ENCODE results near the gene NECTIN2. TPM values are rescaled to one million over a fixed set of nuclear protein-coding genes. Genes with fewer than 3 reads are reported as not detected.
"Not testable (repeated sequence)": the region's sequence is repeated elsewhere in the genome, so short reads cannot be mapped to it uniquely, and the experiment has no call there.

NECTIN2 gene
- total and polyA plus RNA-seq, 3 experiments from 2014 or later: 0.22 to 0.66 (median 0.47) TPM

GRCh38 chr19:44913512-44914432 is 67.7 kb downstream of the NECTIN2 start:
- Mint-ChIP-seq H3K27ac (peak overlapping the region in 2 of 8 donors; percentile 27 to 93), H3K27me3 (peaks cover 22 to 34% of the 10 kb centered on the region in 2 donors), H3K4me3 (peak overlapping the region in 6 of 7 donors; percentile 46 to 93 (median 86))
- DNase-seq; H3K4me3 ChIP-seq (ENCODE audit: low read length); H3K27me3 ChIP-seq (ENCODE audit: insufficient read depth, low read length, poor library complexity, severe bottlenecking); H3K4me1 ChIP-seq (ENCODE audit: insufficient read depth, low read length); H3K4me1 Mint-ChIP-seq; H3K36me3 Mint-ChIP-seq; H3K9me3 ChIP-seq (ENCODE audit: low read length); H3K9me3 Mint-ChIP-seq; POLR2A ChIA-PET; H3K36me3 ChIP-seq (ENCODE audit: insufficient read depth, low read length): not testable (repeated sequence)
- CTCF ChIA-PET: interaction anchor here (3.2 kb wide), 1 partner anchor 11 kb away, joined by 11 read pairs; no protein-coding TSS in a partner anchor
- H3K27ac ChIP-seq (ENCODE audit: low read depth, low read length): peak overlapping the region; percentile 60

GRCh38 chr19:44914433-44915206 is 68.5 kb downstream of the NECTIN2 start, which contains the start of gene APOC1:
TSS of gene APOC1 (plus strand) at chr19:44914608. CDS start at chr19:44914892, 284 bp downstream.
- H3K36me3 Mint-ChIP-seq; POLR2A ChIA-PET; H3K27me3 ChIP-seq (ENCODE audit: insufficient read depth, low read length, poor library complexity, severe bottlenecking); H3K9me3 Mint-ChIP-seq; H3K36me3 ChIP-seq (ENCODE audit: insufficient read depth, low read length); H3K4me1 ChIP-seq (ENCODE audit: insufficient read depth, low read length); H3K9me3 ChIP-seq (ENCODE audit: low read length); H3K4me1 Mint-ChIP-seq: not testable (repeated sequence)
- peak; percentile 48 to 80 (median 68) for DNase-seq
- CTCF ChIA-PET: interaction anchor here (1.3 to 3.2 kb wide), 2 partner anchors 11 to 68 kb away, joined by 3 to 11 read pairs; partner anchors contain the start of gene NECTIN2
- peak within 1 kb of the TSS; percentile 66 for H3K4me3 ChIP-seq (ENCODE audit: low read length)
- peaks cover 22 to 34% of the 10 kb centered on the region in 2 donors for H3K27me3 Mint-ChIP-seq
- H3K4me3 Mint-ChIP-seq: peak within 1 kb of the TSS; percentile 55 to 93 (median 87)
- peak within 1 kb of the TSS; percentile 60 for H3K27ac ChIP-seq (ENCODE audit: low read depth, low read length)
- H3K27ac Mint-ChIP-seq: peak within 1 kb of the TSS in 5 of 8 donors; percentile 27 to 94 (median 57)

GRCh38 chr19:44924243-44924725 is 78.2 kb downstream of the NECTIN2 start:
- ChIA-PET POLR2A (no interaction called here), CTCF (no interaction called here)
- DNase-seq: no peak
- H3K9me3 Mint-ChIP-seq: no peaks in the 10 kb centered on the region
- H3K4me3 Mint-ChIP-seq: no peak overlapping the region
- H3K9me3 ChIP-seq (ENCODE audit: low read length): no peaks in the 10 kb centered on the region
- peaks cover 0 to 5% (median 4%) of the 10 kb centered on the region in 3 donors for H3K4me1 Mint-ChIP-seq
- no peak overlapping the region for H3K27ac Mint-ChIP-seq
- no peak overlapping the region for H3K4me3 ChIP-seq (ENCODE audit: low read length)
- peaks cover 10% of the 10 kb centered on the region for H3K27me3 ChIP-seq (ENCODE audit: insufficient read depth, low read length, poor library complexity, severe bottlenecking)
- H3K36me3 Mint-ChIP-seq: no peaks in the 10 kb centered on the region
- peaks cover 12 to 31% of the 10 kb centered on the region in 2 donors for H3K27me3 Mint-ChIP-seq
- no peaks in the 10 kb centered on the region for H3K36me3 ChIP-seq (ENCODE audit: insufficient read depth, low read length)
- H3K4me1 ChIP-seq (ENCODE audit: insufficient read depth, low read length): no peaks in the 10 kb centered on the region
- no peak overlapping the region for H3K27ac ChIP-seq (ENCODE audit: low read depth, low read length)

GRCh38 chr19:44925114-44925891 is 79.2 kb downstream of the NECTIN2 start:
- POLR2A ChIA-PET: no interaction called here
- H3K4me3 Mint-ChIP-seq: no peak overlapping the region
- H3K27ac ChIP-seq (ENCODE audit: low read depth, low read length): no peak overlapping the region
- H3K27ac Mint-ChIP-seq: peak overlapping the region in 1 of 8 donors; percentile 55
- no peaks in the 10 kb centered on the region for H3K36me3 Mint-ChIP-seq
- H3K9me3 Mint-ChIP-seq: no peaks in the 10 kb centered on the region
- no peaks in the 10 kb centered on the region for H3K36me3 ChIP-seq (ENCODE audit: insufficient read depth, low read length)
- H3K27me3 ChIP-seq (ENCODE audit: insufficient read depth, low read length, poor library complexity, severe bottlenecking): peaks cover 10% of the 10 kb centered on the region
- no peaks in the 10 kb centered on the region for H3K9me3 ChIP-seq (ENCODE audit: low read length)
- H3K4me1 Mint-ChIP-seq: peaks cover 0 to 5% (median 4%) of the 10 kb centered on the region in 3 donors
- CTCF ChIA-PET: interaction anchor here (1.4 kb wide), 1 partner anchor 27 kb away, joined by 4 read pairs; no protein-coding TSS in a partner anchor
- no peak for DNase-seq
- H3K27me3 Mint-ChIP-seq: peaks cover 12 to 33% of the 10 kb centered on the region in 2 donors
- H3K4me3 ChIP-seq (ENCODE audit: low read length): no peak overlapping the region
- H3K4me1 ChIP-seq (ENCODE audit: insufficient read depth, low read length): no peaks in the 10 kb centered on the region

- H3K4me1 ChIP-seq (ENCODE audit: insufficient read depth, low read length); H3K9me3 Mint-ChIP-seq; H3K4me3 ChIP-seq (ENCODE audit: low read length); H3K27ac ChIP-seq (ENCODE audit: low read depth, low read length); H3K36me3 ChIP-seq (ENCODE audit: insufficient read depth, low read length); DNase-seq; H3K9me3 ChIP-seq (ENCODE audit: low read length); H3K4me1 Mint-ChIP-seq; POLR2A ChIA-PET; H3K27ac Mint-ChIP-seq; H3K36me3 Mint-ChIP-seq: not testable (repeated sequence)
- Mint-ChIP-seq H3K4me3 (peak overlapping the region in 4 of 7 donors; percentile 41 to 57 (median 50)), H3K27me3 (peaks cover 12 to 33% of the 10 kb centered on the region in 2 donors)
- CTCF ChIA-PET: interaction anchor here (0.6 to 1.4 kb wide), 2 partner anchors 11 to 26 kb away, joined by 3 to 4 read pairs; no protein-coding TSS in a partner anchor
- H3K27me3 ChIP-seq (ENCODE audit: insufficient read depth, low read length, poor library complexity, severe bottlenecking): peaks cover 10% of the 10 kb centered on the region
Observed at GRCh38 chr19:44926245-44927077, 80.4 kb downstream of the NECTIN2 start.

DNA sequence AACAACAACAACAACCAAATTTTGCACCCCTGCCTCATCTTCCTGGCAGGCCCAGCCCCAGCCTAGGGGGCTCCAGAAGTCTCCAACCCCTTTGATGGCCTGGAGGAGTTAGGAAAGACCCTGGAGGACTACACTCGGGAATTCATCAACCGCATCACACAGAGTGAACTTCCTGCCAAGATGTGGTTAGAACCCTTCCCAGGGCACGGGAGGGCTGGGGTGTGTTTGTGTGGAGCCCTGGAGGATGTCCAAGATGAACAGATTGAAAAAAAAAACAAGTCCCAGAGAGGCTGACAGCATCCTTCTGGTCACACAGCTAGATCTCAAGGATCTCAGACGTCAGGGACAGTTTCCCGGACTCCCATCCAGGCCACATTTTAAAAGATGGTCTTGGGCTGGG is 81.6 kb downstream of the NECTIN2 start:
- CTCF ChIA-PET: no interaction called here
- Mint-ChIP-seq H3K9me3 (no peaks in the 10 kb centered on the region), H3K27me3 (peaks cover 12 to 33% of the 10 kb centered on the region in 2 donors), H3K36me3 (no peaks in the 10 kb centered on the region), H3K4me3 (no peak overlapping the region), H3K27ac (no peak overlapping the region), H3K4me1 (peaks cover 0 to 5% (median 4%) of the 10 kb centered on the region in 3 donors)
- H3K4me1 ChIP-seq (ENCODE audit: insufficient read depth, low read length): no peaks in the 10 kb centered on the region
- DNase-seq: no peak
- peaks cover 10% of the 10 kb centered on the region for H3K27me3 ChIP-seq (ENCODE audit: insufficient read depth, low read length, poor library complexity, severe bottlenecking)
- POLR2A ChIA-PET: no interaction called here
- no peaks in the 10 kb centered on the region for H3K9me3 ChIP-seq (ENCODE audit: low read length)
- no peak overlapping the region for H3K27ac ChIP-seq (ENCODE audit: low read depth, low read length)
- no peaks in the 10 kb centered on the region for H3K36me3 ChIP-seq (ENCODE audit: insufficient read depth, low read length)
- H3K4me3 ChIP-seq (ENCODE audit: low read length): no peak overlapping the region

DNA sequence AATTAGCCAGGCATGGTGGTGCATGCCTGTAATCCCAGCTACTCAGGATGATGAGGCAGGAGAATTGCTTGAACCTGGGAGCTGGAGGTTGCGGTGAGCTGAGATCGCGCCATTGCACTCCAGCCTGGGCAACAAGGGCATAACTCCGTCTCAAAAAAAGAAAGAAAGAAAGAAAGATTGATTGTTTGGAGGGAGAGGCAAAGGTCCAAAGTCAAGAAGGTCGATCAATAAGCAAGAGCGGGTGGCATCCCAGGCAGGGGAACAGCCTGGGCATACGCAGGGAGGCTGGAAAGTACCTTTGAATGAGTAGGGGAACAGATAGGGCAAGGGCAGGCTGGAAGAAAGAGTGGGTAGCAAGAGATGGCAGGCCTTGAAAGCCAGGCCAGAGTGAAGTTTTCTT is 84.0 kb downstream of the NECTIN2 start:
- no peaks in the 10 kb centered on the region for H3K9me3 Mint-ChIP-seq
- CTCF ChIA-PET: no interaction called here
- H3K4me1 Mint-ChIP-seq: peaks cover 0 to 5% (median 4%) of the 10 kb centered on the region in 3 donors

More for the DNA sequence above, 84.0 kb downstream of the NECTIN2 start:
- H3K9me3 ChIP-seq (ENCODE audit: low read length): no peaks in the 10 kb centered on the region
- H3K36me3 Mint-ChIP-seq: no peaks in the 10 kb centered on the region
- H3K4me3 Mint-ChIP-seq: no peak overlapping the region
- H3K27ac ChIP-seq (ENCODE audit: low read depth, low read length): no peak overlapping the region
- no peak for DNase-seq
- peaks cover 12 to 25% of the 10 kb centered on the region in 2 donors for H3K27me3 Mint-ChIP-seq
- H3K27me3 ChIP-seq (ENCODE audit: insufficient read depth, low read length, poor library complexity, severe bottlenecking): peaks cover 10% of the 10 kb centered on the region
- H3K27ac Mint-ChIP-seq: no peak overlapping the region
- H3K36me3 ChIP-seq (ENCODE audit: insufficient read depth, low read length): no peaks in the 10 kb centered on the region
- no peaks in the 10 kb centered on the region for H3K4me1 ChIP-seq (ENCODE audit: insufficient read depth, low read length)
- POLR2A ChIA-PET: no interaction called here
- H3K4me3 ChIP-seq (ENCODE audit: low read length): no peak overlapping the region

Data from CD8-positive, alpha-beta memory T cell (primary cell).